ENCODE measurements around the gene UFSP1. TPM values are rescaled to one million over a fixed set of nuclear protein-coding genes. Genes with fewer than 3 reads are reported as not detected.

Gene UFSP1
- total RNA-seq, 1 donor from 2014 or later = 3.4 TPM

GRCh38 chr7:100908512-100908911 is 19.0 kb upstream of the UFSP1 start:
- Histone ChIP-seq H3K9me3 (no peaks in the 10 kb centered on the region), H3K27me3 (no peaks in the 10 kb centered on the region), H3K4me3 (no peak overlapping the region), H3K27ac (no peak overlapping the region), H3K4me1 (no peaks in the 10 kb centered on the region), H3K36me3 (no peaks in the 10 kb centered on the region)
- intact Hi-C loops (cut with DNase I) = no loop called here
- DNase-seq (ENCODE audit: extremely low spot score in 2 of 2) = no peak
- no peak for TF ChIP-seq POLR2AphosphoS5 (IDR thresholded peaks at IDR 0.05; ENCODE audit: insufficient read depth in 1 of 2, low read depth in 1 of 2)

- Histone ChIP-seq H3K4me3 (no peak overlapping the region), H3K27me3 (no peaks in the 10 kb centered on the region), H3K9me3 (no peaks in the 10 kb centered on the region), H3K36me3 (no peaks in the 10 kb centered on the region), H3K27ac (no peak overlapping the region), H3K4me1 (no peaks in the 10 kb centered on the region)
- intact Hi-C loops (cut with DNase I) = no loop called here
- TF ChIP-seq POLR2AphosphoS5 (IDR thresholded peaks at IDR 0.05; ENCODE audit: insufficient read depth in 1 of 2, low read depth in 1 of 2) = no peak
- TF ChIP-seq CTCF (IDR thresholded peaks at IDR 0.05) = no peak
- TF ChIP-seq POLR2A (IDR thresholded peaks at IDR 0.05) = no peak
- DNase-seq (ENCODE audit: extremely low spot score in 2 of 2) = no peak
Measured at GRCh38 chr7:100902638-100903037, 13.1 kb upstream of the UFSP1 start.

GRCh38 chr7:100901921-100902332 is 12.4 kb upstream of the UFSP1 start:
- H3K4me3 ChIP-seq = no peak overlapping the region

GRCh38 chr7:100900978-100901377 is 11.5 kb upstream of the UFSP1 start:
- no peaks in the 10 kb centered on the region for H3K36me3 ChIP-seq
- DNase-seq (ENCODE audit: extremely low spot score in 2 of 2) = no peak
- intact Hi-C loops (cut with DNase I) = no loop called here
- no peak for TF ChIP-seq POLR2AphosphoS5 (IDR thresholded peaks at IDR 0.05; ENCODE audit: insufficient read depth in 1 of 2, low read depth in 1 of 2)
- TF ChIP-seq CTCF (IDR thresholded peaks at IDR 0.05) = no peak
- TF ChIP-seq POLR2A (IDR thresholded peaks at IDR 0.05) = no peak
- H3K4me3 ChIP-seq = no peak overlapping the region
- no peaks in the 10 kb centered on the region for H3K9me3 ChIP-seq
- H3K27me3 ChIP-seq = no peaks in the 10 kb centered on the region
- no peak overlapping the region for H3K27ac ChIP-seq
- H3K4me1 ChIP-seq = peaks cover 7% of the 10 kb centered on the region

More at GRCh38 chr7:100901921-100902332, 12.4 kb upstream of the UFSP1 start:
- no peak for DNase-seq (ENCODE audit: extremely low spot score in 2 of 2)
- H3K27ac ChIP-seq = no peak overlapping the region
- no peaks in the 10 kb centered on the region for H3K36me3 ChIP-seq
- intact Hi-C loops (cut with DNase I) = no loop called here
- no peak for TF ChIP-seq POLR2A (IDR thresholded peaks at IDR 0.05)
- TF ChIP-seq POLR2AphosphoS5 (IDR thresholded peaks at IDR 0.05; ENCODE audit: insufficient read depth in 1 of 2, low read depth in 1 of 2) = no peak
- TF ChIP-seq CTCF (IDR thresholded peaks at IDR 0.05) = no peak
- no peaks in the 10 kb centered on the region for H3K27me3 ChIP-seq
- no peaks in the 10 kb centered on the region for H3K4me1 ChIP-seq
- no peaks in the 10 kb centered on the region for H3K9me3 ChIP-seq

GRCh38 chr7:100899432-100899831 is 9.9 kb upstream of the UFSP1 start:
- no peak overlapping the region for H3K27ac ChIP-seq
- H3K4me3 ChIP-seq = no peak overlapping the region
- H3K9me3 ChIP-seq = no peaks in the 10 kb centered on the region
- peaks cover 23% of the 10 kb centered on the region for H3K4me1 ChIP-seq
- no peaks in the 10 kb centered on the region for H3K36me3 ChIP-seq
- H3K27me3 ChIP-seq = no peaks in the 10 kb centered on the region
- no peak for DNase-seq (ENCODE audit: extremely low spot score in 2 of 2)
- intact Hi-C loops (cut with DNase I) = loop anchor here (5.0 kb wide), 2 partner anchors 158 to 178 kb away; no protein-coding TSS in a partner anchor
- TF ChIP-seq POLR2AphosphoS5 (IDR thresholded peaks at IDR 0.05; ENCODE audit: insufficient read depth in 1 of 2, low read depth in 1 of 2) = no peak
- no peak for TF ChIP-seq CTCF (IDR thresholded peaks at IDR 0.05)
- no peak for TF ChIP-seq POLR2A (IDR thresholded peaks at IDR 0.05)

All from vagina (tissue), 2 donors.